Neuronal stem cell (in vitro differentiated cells): Measurements from ENCODE around the gene THOC1.

Experiments used
- DNase-seq: peaks from one replicate; pipeline ENCODE4 v3.0.0-alpha.2; 2013; ENCODE audit warnings: low spot score
- H2AFZ ChIP-seq: one replicate; pipeline ENCODE4 v1.6.1; 2013; ENCODE audit warnings: mild to moderate bottlenecking, low read length, inconsistent platforms
- H2AK5ac ChIP-seq: 2 replicates; pipeline ENCODE4 v1.6.1; 2013; ENCODE audit warnings: low read depth, mild to moderate bottlenecking, inconsistent platforms, low read length, moderate library complexity, mixed read lengths
- H2BK120ac ChIP-seq: 2 replicates; pipeline ENCODE4 v1.6.1; 2013; ENCODE audit warnings: low read depth, mild to moderate bottlenecking, inconsistent platforms, low read length, moderate library complexity, mixed read lengths
- H2BK12ac ChIP-seq: one replicate; pipeline ENCODE4 v1.6.1; 2013; ENCODE audit warnings: low read length, inconsistent platforms
- H2BK15ac ChIP-seq: 2 replicates; pipeline ENCODE4 v1.6.1; 2013; ENCODE audit warnings: mild to moderate bottlenecking, low read length, inconsistent platforms, mixed read lengths
- H2BK5ac ChIP-seq: one replicate; pipeline ENCODE4 v1.6.1; 2013; ENCODE audit warnings: inconsistent platforms, mild to moderate bottlenecking, low read length, moderate library complexity
- H3K14ac ChIP-seq: one replicate; pipeline ENCODE4 v1.6.1; 2013; ENCODE audit warnings: low read length, inconsistent platforms
- H3K18ac ChIP-seq: 2 replicates; pipeline ENCODE4 v1.6.1; 2013; ENCODE audit warnings: low read length, inconsistent platforms
- H3K23ac ChIP-seq: 2 replicates; pipeline ENCODE4 v1.6.1; 2013; ENCODE audit warnings: low read depth, mild to moderate bottlenecking, mixed read lengths, low read length, inconsistent platforms; ENCODE audit not compliant: poor library complexity
- H3K27ac ChIP-seq: replicated peaks from 3 replicates; pipeline ENCODE4 v1.5.1; 2013; ENCODE audit warnings: low read length, inconsistent platforms
- H3K27me3 ChIP-seq, 3 experiments: 2 replicates each; pipeline ENCODE4 v1.6.1; 2013; ENCODE audit warnings: low read length in 3 of 3, mild to moderate bottlenecking in 2 of 3, inconsistent platforms in 1 of 3, low read depth in 1 of 3, mixed read lengths in 1 of 3, moderate library complexity in 1 of 3; ENCODE audit not compliant: control insufficient read depth in 3 of 3, insufficient read depth in 3 of 3
- H3K36me3 ChIP-seq, 2 donors: replicated peaks in 1 of 2; 2 replicates each; pipeline ENCODE4 v1.6.1; 2013; ENCODE audit warnings: low read length in 2 of 2; ENCODE audit not compliant: control insufficient read depth in 2 of 2, insufficient read depth in 2 of 2
- H3K4ac ChIP-seq: 2 replicates; pipeline ENCODE4 v1.6.1; 2013; ENCODE audit warnings: inconsistent platforms, mild to moderate bottlenecking, low read length, moderate library complexity
- H3K4me1 ChIP-seq, 2 donors: 1 replicate in 1 of 2; 2 replicates in 1 of 2; pipeline ENCODE4 v1.6.1; 2013; ENCODE audit warnings: low read length in 2 of 2, low read depth in 1 of 2; ENCODE audit not compliant: control insufficient read depth in 2 of 2, insufficient read depth in 1 of 2
- H3K4me2 ChIP-seq: one replicate; pipeline ENCODE4 v1.6.1; 2013; ENCODE audit warnings: mild to moderate bottlenecking, low read length, inconsistent platforms; ENCODE audit not compliant: insufficient read depth, poor library complexity, severe bottlenecking
- H3K4me3 ChIP-seq, 2 donors: 2 replicates each; pipeline ENCODE4 v1.5.1; 2013; ENCODE audit warnings: low read length in 2 of 2, mild to moderate bottlenecking in 2 of 2, inconsistent platforms in 1 of 2, moderate library complexity in 1 of 2
- H3K79me1 ChIP-seq: one replicate; pipeline ENCODE4 v1.6.1; 2013; ENCODE audit warnings: low read depth, mild to moderate bottlenecking, inconsistent platforms, low read length, moderate library complexity
- H3K9ac ChIP-seq: one replicate; pipeline ENCODE4 v1.6.1; 2013; ENCODE audit warnings: mild to moderate bottlenecking, low read depth, low read length, inconsistent platforms; ENCODE audit not compliant: poor library complexity
- H3K9me3 ChIP-seq, 2 donors: replicated peaks in 1 of 2; 2 replicates each; pipeline versions ENCODE3 to v1.6.1; 2013; ENCODE audit warnings: low read length in 2 of 2, mild to moderate bottlenecking in 2 of 2, inconsistent platforms in 1 of 2, low read depth in 1 of 2, mixed read lengths in 1 of 2, moderate library complexity in 1 of 2; ENCODE audit not compliant: control insufficient read depth in 2 of 2, insufficient read depth in 1 of 2
- H4K8ac ChIP-seq: one replicate; pipeline ENCODE4 v1.6.1; 2013; ENCODE audit warnings: low read depth, mild to moderate bottlenecking, inconsistent platforms, low read length, moderate library complexity
- H4K91ac ChIP-seq: one replicate; pipeline ENCODE4 v1.6.1; 2013; ENCODE audit warnings: low read length, low read depth, mild to moderate bottlenecking, inconsistent platforms; ENCODE audit not compliant: poor library complexity
- WGBS, 2 donors: extraction: QIAGEN DNeasy Blood & Tissue Kit; methylation state at CpG; one replicate each; pipeline ENCODE4 v1.1.7; 2013; ENCODE audit warnings: missing lambda C conversion rate in 2 of 2, mixed read lengths in 1 of 2; ENCODE audit not compliant: insufficient read length in 2 of 2, insufficient replicate concordance in 1 of 2; ENCODE audit errors: extremely low coverage in 2 of 2; 5-methylcytosine and 5-hydroxymethylcytosine counted together

The THOC1 gene

DNA sequence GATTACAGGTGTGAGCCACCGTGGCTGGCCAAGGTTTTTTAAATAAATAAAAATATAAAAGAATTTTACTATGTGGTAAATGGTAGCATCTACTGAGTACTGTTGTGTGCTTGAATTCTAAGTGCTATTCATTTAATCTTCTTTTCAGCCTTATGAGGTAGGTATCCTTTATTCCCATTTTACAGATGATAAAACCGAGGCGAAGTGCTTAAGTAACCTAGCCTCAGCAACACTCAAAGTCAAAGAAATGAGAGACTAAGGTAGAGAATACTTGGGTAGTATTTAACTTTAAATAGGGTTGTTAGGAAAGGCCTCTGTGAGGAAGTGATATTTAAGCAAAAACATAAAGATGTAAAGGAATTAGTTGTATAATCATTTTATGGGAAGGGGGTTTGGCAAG, 5.7 kb upstream of the THOC1 start:
- Histone ChIP-seq H3K27me3 (no peaks in the 10 kb centered on the region), H3K14ac (no peak overlapping the region), H4K8ac (no peak overlapping the region), H3K36me3 (no peaks in the 10 kb centered on the region), H3K23ac (no peak overlapping the region), H2BK5ac (no peak overlapping the region), H3K9ac (no peak overlapping the region), H3K79me1 (no peaks in the 10 kb centered on the region), H2BK12ac (no peak overlapping the region), H2AFZ (no peak overlapping the region), H2BK15ac (no peak overlapping the region), H3K18ac (no peak overlapping the region), H4K91ac (no peak overlapping the region), H3K4ac (no peak overlapping the region), H2BK120ac (no peak overlapping the region), H3K27ac (no peak overlapping the region), H3K4me3 (no peak overlapping the region), H2AK5ac (no peak overlapping the region), H3K4me1 (peaks cover 0 to 2% of the 10 kb centered on the region in 2 donors), H3K9me3 (no peaks in the 10 kb centered on the region), H3K4me2 (no peak overlapping the region)
- DNase-seq, result no peak
- WGBS, 2 donors, result no CpG with 5 or more reads among the region's 3 CpGs

- Histone ChIP-seq H3K4me3 (no peak overlapping the region), H3K79me1 (peaks cover 2% of the 10 kb centered on the region)
Measured at GRCh38 chr18:272650-273049, 4.8 kb upstream of the THOC1 start.

DNA sequence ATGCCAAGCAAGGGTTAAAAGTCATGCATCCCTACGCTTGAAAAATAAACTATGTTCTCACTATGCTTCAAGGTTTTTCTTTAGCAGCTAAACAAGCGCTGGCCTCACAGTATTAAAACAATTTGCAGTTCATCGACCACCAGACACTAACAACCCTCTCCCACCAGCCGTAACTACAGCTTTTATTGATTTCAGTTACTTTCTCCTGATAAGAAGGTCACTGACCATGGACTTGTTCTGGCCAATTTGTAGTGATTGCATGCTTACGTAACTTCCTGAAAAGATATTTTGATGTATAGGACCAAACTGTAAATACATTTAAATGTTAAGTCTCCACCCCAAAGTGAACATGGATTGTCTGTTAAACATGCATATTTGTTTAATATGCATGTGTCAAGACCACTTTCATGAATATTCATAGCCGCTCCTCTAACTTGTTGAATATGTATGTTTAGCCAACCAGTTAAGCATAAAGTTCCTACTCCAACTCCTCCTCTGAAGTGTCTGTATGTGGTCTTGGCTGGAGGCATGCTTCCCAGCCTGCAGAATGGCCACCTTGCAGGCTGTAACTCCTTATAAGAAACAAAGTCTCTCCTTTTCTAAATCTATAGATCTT, 1.7 kb upstream of the THOC1 start:
- H3K9me3 ChIP-seq, result no peaks in the 10 kb centered on the region
- no peak overlapping the region for H2AK5ac ChIP-seq
- no peak overlapping the region for H3K23ac ChIP-seq
- H4K8ac ChIP-seq, result no peak overlapping the region
- no peak overlapping the region for H2AFZ ChIP-seq
- H3K36me3 ChIP-seq, result peaks cover 2 to 19% of the 10 kb centered on the region in 2 donors
- no peak overlapping the region for H4K91ac ChIP-seq
- H3K27me3 ChIP-seq, result no peaks in the 10 kb centered on the region
- H3K9ac ChIP-seq, result no peak overlapping the region
- H2BK5ac ChIP-seq, result no peak overlapping the region
- H3K4me1 ChIP-seq, result peaks cover 3 to 4% of the 10 kb centered on the region in 2 donors
- H3K4me3 ChIP-seq, result no peak overlapping the region
- no CpG with 5 or more reads among the region's 6 CpGs for WGBS, 2 donors
- no peak overlapping the region for H3K4ac ChIP-seq
- no peak overlapping the region for H3K14ac ChIP-seq
- no peak overlapping the region for H3K18ac ChIP-seq
- H3K27ac ChIP-seq, result no peak overlapping the region
- H2BK15ac ChIP-seq, result no peak overlapping the region
- H2BK120ac ChIP-seq, result no peak overlapping the region
- H2BK12ac ChIP-seq, result no peak overlapping the region
- peaks cover 6% of the 10 kb centered on the region for H3K79me1 ChIP-seq
- DNase-seq, result no peak
- H3K4me2 ChIP-seq, result no peak overlapping the region

More at GRCh38 chr18:272650-273049, 4.8 kb upstream of the THOC1 start:
- Histone ChIP-seq H2BK12ac (no peak overlapping the region), H3K4me2 (no peak overlapping the region), H2BK120ac (no peak overlapping the region), H2AK5ac (no peak overlapping the region), H4K8ac (no peak overlapping the region), H3K23ac (no peak overlapping the region), H3K9ac (no peak overlapping the region), H3K36me3 (no peaks in the 10 kb centered on the region), H3K14ac (no peak overlapping the region), H3K27me3 (no peaks in the 10 kb centered on the region), H2AFZ (no peak overlapping the region), H3K9me3 (no peaks in the 10 kb centered on the region), H3K18ac (no peak overlapping the region), H3K4me1 (peaks cover 0 to 2% of the 10 kb centered on the region in 2 donors), H2BK5ac (no peak overlapping the region), H4K91ac (no peak overlapping the region), H3K4ac (no peak overlapping the region), H3K27ac (no peak overlapping the region), H2BK15ac (no peak overlapping the region)
- no peak for DNase-seq
- WGBS, 2 donors, result no CpG with 5 or more reads among the region's 2 CpGs

- no CpG with 5 or more reads among the region's 9 CpGs for WGBS, 2 donors
Measured at GRCh38 chr18:267380-267687, 513 bp downstream of the THOC1 start.

More at GRCh38 chr18:267380-267687, 513 bp downstream of the THOC1 start:
- Histone ChIP-seq H4K91ac (no peak overlapping the region), H2AK5ac (no peak overlapping the region), H3K9ac (peak overlapping the region; percentile 86), H3K79me1 (peaks cover 6% of the 10 kb centered on the region), H3K4me2 (peak overlapping the region; percentile 88), H2BK12ac (no peak overlapping the region), H2BK120ac (peak overlapping the region; percentile 39), H3K14ac (no peak overlapping the region), H3K23ac (peak overlapping the region; percentile 99), H3K18ac (peak overlapping the region; percentile 66), H3K36me3 (peaks cover 7 to 40% of the 10 kb centered on the region in 2 donors), H3K9me3 (no peaks in the 10 kb centered on the region), H3K4ac (no peak overlapping the region), H3K4me3 (peak overlapping the region; percentile 84 to 95), H4K8ac (peak overlapping the region; percentile 100), H2AFZ (peak overlapping the region; percentile 98), H3K4me1 (peaks cover 3 to 4% of the 10 kb centered on the region in 2 donors), H2BK5ac (peak overlapping the region; percentile 83), H2BK15ac (peak overlapping the region; percentile 56), H3K27ac (no peak overlapping the region), H3K27me3 (no peaks in the 10 kb centered on the region)
- no peak for DNase-seq
